Measurements from ENCODE around the gene SLCO4A1.
A peak's percentile ranks its signal among the peaks of the same experiment; 100 is the strongest.
"Not testable (repeated sequence)": the region's sequence is repeated elsewhere in the genome, so short reads cannot be mapped to it uniquely, and the experiment has no call there.

The SLCO4A1 gene

DNA sequence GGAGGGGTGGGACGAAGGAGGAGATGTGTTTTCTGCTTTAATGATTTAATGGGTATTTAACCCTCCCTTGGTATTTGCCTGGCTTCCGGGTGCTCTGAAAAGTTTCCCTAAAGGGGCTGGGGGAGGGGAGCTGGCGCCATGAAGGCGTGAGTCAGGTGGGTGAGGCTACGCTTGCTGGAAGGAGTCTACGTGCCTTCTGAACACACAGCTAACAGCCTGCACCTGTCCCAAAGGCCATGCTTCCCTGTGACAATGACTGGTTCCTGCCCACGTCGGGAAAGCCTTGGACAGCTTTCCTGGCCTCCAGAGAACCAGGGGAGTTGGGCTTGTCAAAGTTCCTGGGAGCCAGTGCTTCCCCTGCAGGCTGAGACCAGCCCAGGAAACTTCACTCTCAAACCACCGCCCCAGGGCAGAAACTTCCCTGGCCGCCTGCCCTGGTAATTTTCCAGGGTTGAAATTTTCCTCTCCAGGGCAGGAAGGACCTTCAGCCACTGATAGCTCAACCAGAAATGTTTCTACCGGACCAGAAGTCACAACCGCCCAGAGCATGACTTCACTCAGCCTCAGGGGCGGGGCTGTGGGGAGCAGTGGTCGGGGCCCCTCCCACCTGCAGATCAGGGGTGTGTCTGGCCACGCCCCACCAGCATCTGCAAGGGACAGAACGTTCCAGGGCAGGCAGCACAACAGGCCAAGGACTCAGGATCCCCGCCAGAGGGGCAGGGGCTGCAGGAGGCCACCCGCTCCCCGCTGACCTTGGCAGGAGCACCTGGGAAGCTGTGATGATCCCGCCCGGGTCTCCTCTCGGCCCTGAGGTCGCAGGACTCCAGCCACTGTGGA is 18.6 kb upstream of the SLCO4A1 start:
- DNase-seq (ENCODE audit: low spot score): peak; percentile 96

- DNase-seq (ENCODE audit: low spot score): peak; percentile 42
Observed at GRCh38 chr20:62624325-62624690, 18.0 kb upstream of the SLCO4A1 start.

DNA sequence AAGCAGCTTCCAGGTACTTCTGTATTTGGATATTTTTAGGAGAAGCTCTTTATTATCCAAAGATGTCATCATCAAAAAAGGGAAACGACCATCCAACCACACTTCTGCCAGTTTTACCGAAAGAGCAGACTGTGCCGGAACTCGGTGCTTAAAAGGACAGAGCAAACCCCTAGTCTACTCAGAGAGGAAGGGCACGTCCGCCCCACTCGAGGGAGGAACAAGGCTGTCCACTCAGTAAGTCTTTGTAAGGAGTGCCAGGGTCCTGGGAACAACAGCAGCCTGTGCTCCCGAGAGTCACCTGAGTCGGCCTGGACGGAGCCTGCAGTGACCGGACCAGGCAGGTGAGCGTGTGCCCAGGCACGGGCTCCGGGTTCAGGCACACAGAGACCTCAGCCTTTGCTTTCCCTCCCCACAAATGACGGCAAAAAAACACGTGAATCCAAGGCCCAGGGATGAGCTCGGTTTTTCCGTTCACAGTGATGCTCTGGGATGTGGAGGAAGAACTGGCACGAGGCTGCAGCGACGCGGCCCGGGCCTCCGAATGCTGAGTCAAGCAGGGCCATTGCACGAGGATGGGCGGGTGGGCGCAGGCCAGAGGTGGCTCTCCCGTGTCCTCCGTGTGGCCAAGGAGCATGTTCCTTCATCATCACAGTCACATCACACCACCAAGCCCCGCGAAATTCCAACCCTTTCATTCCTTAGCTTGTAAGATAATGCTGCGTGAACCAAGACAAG is 17.4 kb upstream of the SLCO4A1 start:
- no peak for DNase-seq (ENCODE audit: low spot score)

GRCh38 chr20:62625516-62625915 is 16.8 kb upstream of the SLCO4A1 start:
- no peak for DNase-seq (ENCODE audit: low spot score)

DNA sequence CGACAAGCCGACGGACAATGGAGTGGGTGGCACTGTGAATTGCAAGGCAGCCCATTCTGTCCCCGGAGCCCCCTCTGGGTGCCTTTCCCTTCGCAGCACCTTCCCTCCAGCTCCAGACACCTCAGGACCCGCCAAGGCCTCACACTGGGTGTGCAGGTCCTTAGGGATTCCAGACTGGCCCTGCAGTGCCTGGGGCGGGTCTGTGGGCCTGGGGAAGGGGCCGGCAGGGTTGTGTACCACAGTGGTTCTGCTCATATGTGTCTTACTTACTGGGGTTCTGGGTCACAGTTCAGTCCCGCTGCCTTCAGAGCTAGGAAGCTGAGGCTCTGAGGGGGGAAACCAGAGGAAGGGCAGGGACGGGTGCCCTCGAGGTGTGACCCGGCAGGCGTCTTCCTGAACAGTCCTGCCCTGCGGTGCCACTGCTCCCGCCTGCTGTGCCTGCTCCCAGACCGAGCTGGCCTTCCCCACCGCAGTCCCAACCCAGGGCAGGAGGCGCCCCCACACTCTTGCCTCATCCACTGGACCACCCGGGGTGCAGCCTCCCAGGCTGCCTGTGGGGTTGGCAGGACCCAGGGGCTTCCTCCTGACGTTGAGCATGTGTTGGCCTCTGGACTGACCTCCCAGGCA is 16.3 kb upstream of the SLCO4A1 start:
- DNase-seq (ENCODE audit: low spot score): no peak

DNA sequence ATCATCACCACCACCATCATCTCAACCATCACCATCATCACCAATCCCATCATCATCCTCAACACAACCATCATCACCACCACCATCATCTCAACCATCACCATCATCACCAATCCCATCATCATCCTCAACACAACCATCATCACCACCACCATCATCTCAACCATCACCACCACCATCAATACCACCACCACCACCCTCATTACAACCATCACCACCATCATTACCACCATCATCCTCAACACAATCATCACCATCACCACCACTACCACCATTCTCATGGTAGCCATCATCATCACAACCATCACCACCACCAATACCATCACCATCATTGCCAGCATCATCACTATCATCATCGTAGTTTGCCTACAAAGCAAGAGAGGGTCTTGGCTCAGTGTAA is 14.9 kb upstream of the SLCO4A1 start:
- DNase-seq (ENCODE audit: low spot score): not testable (repeated sequence)

DNA sequence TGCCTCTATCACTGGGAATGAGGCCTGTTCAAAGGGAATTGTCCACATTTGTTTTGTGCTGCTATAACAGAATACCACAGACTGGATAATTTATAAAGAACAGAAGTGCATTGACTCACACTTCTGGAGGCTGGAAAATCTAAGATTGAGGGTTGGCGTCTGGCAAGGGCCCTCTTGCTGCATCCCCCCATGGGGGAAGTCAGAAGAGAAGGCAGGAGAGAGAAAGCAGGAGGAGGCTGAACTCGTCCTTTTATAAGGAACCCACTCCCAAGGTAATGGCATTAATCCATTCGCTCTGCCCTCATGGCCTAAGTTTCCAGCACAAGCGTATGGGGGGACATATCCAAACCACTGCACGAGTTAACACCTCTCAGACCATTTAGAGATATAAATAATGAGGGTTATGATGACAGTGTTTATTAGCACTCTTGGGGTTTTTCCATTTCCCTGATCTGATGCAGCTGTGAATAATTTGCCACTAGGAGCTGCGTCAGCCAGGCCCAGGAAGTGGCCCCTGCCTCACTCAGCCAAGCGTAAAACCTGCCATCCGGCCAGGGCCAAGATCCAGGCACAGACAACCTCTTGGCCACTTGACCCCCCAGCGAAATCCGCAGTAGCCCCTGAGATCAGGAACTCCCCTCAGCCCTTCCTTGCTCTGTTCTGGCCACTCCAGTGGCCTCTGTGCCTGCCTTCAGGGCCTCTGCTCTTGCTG is 14.2 kb upstream of the SLCO4A1 start:
- no peak for DNase-seq (ENCODE audit: low spot score)

DNA sequence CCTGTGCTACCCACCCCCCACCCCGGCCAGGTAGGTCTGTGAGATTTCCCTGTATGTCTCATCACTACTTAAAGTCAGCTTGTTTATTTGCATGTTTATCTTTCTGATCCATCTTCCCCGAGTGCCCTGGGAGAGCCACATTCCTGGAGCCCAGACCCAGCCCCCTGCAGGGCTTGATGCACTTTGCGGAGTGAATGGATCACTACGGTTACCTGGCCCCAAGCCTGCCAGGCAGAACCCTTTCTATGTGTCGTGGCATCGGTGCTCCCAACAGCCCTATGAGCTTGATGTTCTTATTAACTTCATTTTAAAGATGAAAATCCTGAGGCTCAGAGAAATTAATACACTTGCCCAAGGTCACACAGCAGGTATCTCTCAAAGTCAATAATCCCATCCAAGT is 13.6 kb upstream of the SLCO4A1 start:
- no peak for DNase-seq (ENCODE audit: low spot score)

DNA sequence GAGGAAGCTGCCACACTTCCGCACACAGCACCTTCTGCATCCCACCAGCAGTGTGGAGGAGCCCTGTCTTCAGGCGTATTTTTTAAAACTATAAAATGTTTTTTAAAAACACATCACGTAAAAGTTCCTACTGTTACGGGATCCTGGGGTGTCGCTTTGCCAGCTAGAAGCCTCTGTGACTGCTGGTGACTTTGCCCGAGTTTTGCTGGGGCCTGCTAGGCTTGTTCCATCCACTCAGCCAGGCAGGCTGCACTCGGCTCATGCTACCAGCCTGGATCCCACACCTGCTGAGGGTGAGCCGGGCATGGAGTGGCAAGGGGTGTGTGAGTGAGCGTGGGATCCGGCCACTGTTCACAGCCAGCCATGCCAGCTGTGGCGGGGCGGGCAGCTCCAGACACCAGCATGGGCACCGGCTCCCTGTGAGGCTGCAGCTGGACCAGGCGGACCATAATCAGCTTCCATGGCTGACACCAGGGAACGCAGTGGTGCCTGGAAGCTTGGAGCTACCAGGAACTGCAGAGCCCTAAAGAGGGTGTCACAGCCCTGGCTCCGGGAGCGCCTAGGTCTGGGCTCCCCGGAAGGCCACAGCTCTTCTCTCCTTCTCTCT is 12.3 kb upstream of the SLCO4A1 start:
- DNase-seq (ENCODE audit: low spot score): no peak

DNA sequence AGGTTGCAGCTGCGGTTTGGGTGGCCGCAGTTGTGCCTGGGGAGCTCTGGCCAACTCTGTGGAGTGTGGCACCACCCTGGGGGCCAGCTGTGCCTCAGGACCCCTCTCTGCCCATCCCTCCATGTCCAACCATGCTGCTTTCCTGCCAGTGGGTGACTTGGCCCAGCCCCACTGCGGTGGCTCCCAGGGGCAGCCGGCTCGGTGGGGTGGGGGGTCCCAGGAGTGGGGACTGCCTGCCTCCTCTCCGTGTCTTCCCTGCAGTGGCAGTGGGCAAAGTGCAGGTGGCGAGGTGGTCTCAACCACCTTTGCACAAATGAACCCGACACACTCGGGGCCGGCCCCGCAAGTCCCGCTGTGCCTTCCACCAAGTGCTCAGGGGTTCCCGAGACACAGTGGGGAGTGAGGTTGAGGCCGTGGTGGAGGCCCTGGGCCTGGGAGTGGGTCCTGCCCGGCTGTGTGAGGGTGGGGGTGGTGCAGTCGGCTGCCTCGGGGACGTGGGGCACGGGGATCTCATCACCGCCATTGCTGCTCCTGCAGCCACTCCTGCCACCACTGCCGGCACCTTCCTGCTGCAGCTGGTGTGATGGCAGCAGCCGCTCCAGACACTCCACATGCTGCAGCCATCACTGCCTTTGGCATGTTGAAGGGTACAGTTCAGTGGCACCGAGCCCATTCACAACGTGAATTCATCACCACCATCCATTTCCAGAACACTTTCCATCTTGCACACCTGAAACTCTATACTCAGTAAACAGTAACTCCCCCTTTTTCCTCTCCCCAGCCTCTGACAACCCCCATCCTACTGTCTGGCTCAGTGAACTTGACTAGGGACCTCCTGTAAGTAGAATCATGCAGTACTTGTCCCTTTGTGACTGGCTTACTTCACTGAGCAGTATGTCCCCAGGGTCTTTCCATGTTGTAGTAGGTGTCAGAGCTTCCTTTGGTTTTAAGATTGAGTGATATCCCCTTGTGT is 10.7 kb upstream of the SLCO4A1 start:
- DNase-seq (ENCODE audit: low spot score): no peak

DNA sequence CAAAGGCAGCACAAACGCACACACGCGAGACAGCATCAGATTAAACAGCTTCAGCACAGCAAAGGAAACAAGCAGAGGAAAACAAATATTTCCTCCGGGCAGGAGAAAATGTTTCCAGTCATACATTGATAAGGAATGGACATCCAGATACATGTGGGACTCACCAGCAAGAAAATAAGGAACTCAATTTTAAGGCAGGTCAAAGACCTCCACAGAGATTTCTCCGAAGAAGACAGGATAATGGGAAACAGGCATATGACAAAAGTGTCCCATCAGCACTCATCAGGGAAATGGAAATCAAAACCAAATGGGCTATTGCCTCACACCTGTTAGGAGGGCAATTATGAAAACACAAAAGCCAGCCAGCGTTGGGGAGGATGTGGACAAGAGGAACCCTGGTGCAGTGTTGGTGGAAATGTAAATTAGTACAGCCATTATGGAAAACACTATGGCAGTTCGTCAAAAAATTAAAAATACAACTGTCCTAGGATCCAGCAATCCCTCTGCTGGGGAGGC is 9.7 kb upstream of the SLCO4A1 start:
- no peak for DNase-seq (ENCODE audit: low spot score)

GRCh38 chr20:62633598-62634329 is 8.5 kb upstream of the SLCO4A1 start:
- DNase-seq (ENCODE audit: low spot score): no peak

DNA sequence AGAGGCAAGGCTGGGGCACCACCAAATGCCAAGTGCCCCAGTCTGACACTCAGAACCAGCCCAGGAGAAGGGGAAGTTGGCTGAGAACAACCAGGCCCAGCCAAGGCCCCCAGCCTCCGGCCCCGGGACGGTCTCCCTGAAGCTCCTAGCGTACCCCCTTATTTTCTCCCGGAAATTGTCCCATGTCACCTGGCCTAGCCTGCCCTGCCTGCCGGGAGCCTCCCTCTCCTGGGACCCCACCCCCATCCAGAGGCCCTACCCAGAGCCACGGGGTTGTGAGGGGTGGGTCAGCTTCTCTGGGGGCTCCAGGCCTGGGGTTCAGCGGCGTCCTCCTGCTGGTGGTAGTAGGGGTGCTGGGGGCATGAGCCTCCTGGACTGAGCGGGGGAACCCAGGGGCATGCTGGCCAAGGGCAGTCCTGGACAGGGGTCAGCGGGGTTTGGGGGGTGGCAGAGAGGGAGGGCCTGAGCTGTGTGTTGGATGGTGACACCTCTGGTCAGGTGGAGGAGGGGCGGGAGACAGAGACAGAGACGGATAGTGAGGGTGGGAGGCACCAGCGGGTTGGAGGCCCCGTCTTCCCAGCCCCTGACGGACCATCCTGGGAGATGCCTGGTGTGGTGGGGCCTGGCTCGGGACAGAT is 7.9 kb upstream of the SLCO4A1 start:
- DNase-seq (ENCODE audit: low spot score): no peak

GRCh38 chr20:62635232-62635631 is 7.1 kb upstream of the SLCO4A1 start:
- DNase-seq (ENCODE audit: low spot score): no peak

DNA sequence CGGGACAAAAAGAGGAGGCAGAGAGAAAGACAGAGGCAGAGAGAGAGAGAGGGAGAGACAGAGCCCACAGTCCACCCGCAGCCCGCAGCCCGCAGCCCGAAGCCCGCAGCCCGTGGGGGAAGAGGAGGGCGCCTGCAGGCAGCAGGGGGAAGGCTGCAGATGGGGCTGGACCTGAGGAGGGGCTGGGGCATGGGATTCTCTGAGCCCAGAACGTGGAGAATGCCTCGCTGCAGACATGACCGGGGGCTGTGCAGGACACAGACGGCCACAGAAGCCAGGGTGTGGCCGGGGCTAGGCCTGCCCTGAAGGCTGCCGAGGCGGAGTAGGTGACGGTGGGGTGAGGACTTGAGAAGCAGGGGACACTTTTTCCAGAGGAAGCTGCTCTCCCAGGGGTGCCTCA is 6.5 kb upstream of the SLCO4A1 start:
- DNase-seq (ENCODE audit: low spot score): no peak

GRCh38 chr20:62636446-62636845 is 5.9 kb upstream of the SLCO4A1 start:
- DNase-seq (ENCODE audit: low spot score): no peak

DNA sequence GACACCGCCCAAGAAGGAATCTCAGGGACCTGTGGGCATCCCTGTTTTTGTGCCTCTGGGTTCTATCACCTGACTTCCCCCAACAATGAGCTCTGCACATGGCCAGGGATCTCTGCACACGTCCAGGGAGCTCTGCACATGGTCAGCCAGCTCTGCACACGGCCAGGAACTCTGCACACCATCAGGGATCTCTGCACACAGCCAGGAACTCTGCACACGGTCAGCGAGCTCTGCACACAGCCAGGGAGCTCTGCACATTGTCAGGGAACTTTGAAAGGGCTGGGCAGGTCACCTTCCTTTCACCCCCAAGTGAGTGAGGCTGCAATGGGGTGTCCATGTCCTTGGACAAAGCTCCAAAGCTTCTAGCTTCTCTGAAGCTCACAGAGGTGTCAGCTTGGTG is 5.2 kb upstream of the SLCO4A1 start:
- DNase-seq (ENCODE audit: low spot score): no peak

DNA sequence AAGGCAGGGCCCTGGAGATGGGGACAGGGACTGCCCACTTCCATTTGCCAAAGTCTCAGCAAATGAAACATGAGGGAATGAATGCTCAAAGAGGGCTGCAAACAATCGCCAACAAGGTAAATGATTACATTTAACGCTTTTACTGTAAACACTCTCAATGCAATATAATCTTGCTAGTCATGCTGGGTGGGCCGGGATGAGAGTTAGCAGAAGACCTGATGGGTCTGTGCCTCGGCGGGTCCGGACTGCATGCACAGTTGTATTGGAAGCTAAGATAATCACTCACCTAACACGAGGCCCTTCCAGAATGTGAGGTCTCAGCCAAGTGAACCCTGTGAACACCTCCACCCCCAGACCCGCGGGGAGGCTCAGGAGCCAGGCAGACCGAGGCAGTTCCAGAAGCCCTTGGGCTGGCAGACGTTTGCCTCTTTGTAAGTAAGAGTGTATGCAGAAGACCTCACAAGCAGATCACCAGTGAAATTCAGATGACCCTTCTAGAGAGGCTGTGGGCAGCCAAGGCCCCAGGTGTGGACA is 4.7 kb upstream of the SLCO4A1 start:
- DNase-seq (ENCODE audit: low spot score): no peak

DNA sequence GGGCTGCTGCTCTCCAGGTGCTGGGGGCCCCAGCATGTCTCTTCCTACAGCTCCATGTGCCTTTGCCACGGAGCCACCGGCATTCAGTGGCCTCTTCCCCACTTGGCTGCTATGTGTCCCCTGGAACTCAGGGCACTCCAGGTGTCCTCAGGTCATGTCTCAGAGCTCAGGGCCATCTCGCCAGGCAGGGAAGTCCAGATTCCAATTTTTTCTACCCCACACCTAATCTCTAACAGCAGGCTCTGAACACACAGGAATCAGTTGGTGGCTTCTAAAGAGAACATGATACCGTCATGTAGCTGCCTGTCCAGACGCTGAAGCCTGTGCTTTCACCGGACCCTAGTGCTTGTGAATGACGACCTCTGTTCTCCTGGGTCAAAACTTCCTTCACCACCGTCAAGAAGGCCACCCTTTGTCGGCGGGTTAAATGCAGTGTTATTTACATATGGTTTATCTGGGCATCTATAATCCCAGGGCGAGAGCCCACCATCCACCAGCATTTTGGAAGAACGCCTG is 4.2 kb upstream of the SLCO4A1 start:
- no peak for DNase-seq (ENCODE audit: low spot score)
